GM19395 (cell line): Measurements from ENCODE around the gene PABPN1L.

Source experiments
- ATAC-seq: cut with Tn5 transposase; IDR thresholded peaks from one replicate; pipeline ENCODE4 v1.9.1; 2021; ENCODE audit warnings: mild to moderate bottlenecking, moderate library complexity; ENCODE audit not compliant: unreplicated experiment

Gene PABPN1L

DNA sequence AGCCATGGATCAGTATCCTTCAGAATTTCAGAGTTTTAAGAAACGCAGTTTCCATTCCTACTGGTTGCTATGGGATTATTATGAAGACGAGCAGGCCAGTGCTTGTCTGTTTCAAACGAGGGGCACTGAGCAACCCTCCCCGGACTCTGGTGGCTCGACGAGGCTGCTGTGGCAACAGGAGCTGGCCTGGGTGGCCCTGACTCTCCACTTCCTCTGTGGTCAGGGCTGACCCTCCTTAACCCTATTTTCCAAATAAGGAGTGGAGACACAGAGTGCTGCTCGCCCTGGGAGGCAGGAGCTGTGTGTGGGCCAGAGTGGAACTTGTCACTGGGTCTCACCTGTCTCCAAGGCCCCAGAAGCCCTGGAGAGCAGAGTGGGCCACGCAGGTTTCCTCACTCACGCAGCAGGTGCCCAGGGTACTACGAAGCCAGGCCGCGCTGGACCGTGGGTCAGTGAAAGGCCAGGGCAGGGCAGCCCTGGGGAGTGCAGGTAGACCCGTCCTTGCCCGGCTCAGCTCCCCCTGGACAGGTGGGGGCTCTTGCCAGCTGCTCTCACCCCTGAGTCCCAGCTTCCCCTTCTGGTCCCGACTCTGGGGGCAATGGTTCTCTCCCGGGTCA lies 13.0 kb downstream of the PABPN1L start:
- no peak for ATAC-seq

DNA sequence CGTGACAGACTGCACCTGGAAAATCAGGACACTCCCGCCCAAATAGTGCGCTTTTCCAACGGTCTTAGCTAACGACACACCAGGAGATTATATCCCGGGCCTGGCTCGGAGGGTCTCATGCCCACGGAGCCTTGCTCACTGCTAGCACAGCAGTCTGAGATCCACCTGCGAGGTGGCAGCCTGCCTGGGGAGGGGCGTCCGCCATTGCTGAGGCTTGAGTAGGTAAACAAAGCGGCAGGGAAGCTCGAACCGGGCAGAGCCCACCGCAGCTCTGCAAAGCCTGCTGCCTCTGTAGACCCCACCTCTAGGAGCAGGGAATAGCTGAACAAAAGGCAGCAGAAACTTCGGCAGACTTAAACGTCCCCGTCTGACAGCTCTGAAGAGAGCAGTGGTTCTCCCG lies 14.8 kb downstream of the PABPN1L start:
- no peak for ATAC-seq

DNA sequence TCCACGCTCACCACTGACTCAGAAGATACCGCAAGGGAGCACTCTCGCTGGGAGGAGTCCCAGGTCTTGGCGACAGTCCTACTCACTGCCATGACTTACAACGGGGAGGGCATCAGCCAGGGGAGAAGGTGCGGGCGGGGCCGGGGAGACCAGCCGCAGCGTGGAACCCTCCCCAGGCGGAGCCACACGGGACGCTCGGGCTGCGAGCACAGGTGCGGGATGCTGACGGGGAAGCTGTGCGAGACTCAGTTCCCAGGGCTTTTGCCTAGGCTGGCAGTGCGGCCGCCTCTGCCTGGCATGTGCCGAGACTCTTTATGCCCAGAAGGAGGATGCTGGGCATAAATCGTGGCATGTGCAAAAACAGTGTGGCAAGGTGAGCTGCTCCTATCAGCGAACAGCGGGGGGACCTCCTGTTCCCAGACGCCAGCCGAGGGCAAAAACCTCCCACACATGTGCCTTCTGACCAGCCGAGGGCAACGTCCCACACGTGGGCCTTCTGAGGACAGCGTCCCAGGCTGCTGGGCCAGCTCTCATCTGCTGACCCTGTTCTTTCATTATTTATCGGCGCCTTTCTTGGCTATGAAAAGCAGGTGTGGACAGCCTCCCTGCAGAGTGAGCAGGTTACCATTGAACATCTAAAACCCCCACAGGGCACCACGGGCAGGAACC lies 15.8 kb downstream of the PABPN1L start:
- ATAC-seq: no peak

DNA sequence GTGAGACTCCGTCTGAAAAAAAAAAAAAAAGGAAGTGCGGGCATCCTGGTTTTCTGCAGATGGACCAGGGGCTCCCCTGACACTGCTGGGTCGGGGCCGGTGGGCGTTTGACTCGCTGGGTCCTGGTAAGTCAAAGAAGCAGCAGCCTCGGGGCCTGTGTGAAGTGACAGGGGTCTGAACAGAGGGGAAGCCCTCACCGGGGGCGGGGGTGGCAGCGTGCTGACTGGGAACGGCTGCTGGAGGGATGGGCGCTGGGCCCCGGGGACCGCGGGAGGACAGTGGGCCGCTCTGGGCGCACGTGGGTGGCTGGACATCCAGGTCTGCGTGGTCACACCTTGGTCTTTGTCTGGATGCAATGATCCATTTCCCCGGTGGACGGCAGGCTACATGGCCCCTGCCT lies 17.9 kb downstream of the PABPN1L start:
- ATAC-seq: no peak

DNA sequence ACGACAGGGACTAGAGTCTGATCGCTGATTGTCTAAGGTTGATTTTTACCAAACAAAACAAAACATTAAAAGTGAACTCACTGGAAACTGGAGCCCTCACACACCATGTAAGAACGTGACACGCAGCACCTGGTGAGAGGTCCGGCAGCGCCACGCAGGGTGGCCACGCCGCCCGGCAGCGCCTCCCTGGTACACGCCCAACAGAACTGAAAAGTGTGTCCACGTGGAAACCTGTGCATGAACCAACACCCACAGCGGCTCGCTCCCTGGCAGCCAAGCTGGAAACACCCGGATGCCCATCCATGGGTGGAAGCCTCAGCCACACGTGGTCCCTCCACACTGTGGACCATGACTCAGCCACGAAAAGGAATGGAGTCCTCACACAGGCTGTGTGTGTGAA lies 18.8 kb downstream of the PABPN1L start:
- ATAC-seq: no peak

DNA sequence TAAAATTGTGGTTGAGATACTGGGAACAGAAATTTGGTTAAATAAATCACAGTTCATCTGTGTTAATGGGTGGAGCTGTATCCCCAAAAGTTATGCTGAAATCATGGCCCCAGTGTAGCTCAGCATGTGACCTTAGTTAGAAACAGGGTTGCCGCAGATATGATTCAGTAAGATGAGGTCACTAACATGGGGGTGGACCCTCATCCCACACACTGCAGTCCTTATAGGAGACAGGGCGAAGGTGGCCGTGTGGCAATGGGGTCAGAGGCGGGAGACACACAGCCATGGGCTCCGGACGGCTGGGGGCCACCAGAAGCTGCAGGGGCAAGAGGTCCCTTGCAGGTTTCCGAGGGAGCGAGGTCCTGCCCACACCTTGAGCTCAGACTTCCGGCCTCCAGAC lies 20.4 kb downstream of the PABPN1L start:
- ATAC-seq: no peak

DNA sequence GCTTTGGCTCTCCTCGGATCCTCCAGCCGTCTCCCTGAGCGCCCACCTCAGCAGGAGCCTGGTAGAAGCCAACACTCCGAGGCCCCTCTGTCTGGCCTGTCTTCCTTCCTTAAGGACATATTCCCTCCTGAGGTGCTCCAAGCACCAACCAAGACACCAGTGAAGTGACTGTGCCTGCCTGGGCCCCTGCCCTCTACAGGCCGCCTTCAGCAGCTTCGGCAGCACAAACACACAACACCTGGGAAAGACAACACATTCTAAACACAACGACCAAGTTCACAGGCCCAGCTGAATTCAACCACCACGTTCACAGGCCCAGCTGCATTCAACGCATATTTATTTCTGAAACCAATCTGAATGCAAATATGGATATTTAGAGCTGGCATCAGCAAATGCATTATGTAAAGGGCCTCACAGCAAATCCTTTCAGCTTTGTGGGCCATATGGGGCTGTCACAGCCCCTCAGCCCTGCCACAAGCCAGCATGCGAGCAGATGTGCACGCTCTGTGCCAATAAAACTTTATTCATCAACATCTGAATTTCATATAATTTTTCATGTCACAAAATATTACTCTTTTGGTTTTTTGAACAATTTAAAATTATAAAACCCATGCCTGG lies 21.9 kb downstream of the PABPN1L start:
- ATAC-seq: no peak

DNA sequence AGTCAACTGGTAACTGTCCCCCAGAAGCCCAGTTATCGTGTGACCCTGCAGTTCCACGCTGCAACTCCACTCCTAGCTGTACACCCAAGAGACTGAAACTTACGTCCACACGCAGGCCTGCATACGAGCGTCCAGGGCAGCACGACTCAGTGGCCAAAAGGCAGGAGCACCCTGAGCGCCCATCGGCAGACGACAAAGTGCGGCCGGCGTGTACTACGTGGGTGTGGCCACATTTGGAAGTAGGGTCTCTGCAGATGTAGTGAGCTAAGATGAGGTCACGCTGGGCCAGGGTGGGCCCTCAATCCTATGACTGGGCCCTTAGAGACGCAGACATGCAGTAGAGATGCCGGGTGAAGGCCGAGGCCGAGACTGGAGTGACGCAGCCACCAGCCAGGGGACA lies 23.2 kb downstream of the PABPN1L start:
- ATAC-seq: no peak

DNA sequence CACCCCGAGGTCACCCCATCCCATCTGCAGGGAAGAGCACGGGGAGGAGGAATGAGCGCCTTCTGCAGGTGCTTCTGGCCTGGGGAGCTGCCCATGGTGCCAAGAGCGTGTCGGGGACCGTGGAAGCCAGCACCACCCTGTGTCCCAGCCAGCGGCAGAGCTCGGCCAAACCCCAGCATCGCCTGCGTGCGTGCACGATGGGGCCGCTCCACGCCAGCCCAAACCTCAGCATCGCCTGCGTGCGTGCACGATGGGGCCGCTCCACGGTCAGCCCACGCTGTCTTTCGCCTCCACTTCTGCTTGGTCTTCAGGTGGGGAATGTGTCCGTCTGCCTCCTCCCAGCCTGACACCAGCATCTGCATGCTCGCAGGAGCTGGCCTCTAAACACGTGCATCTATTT lies 23.7 kb downstream of the PABPN1L start:
- no peak for ATAC-seq

DNA sequence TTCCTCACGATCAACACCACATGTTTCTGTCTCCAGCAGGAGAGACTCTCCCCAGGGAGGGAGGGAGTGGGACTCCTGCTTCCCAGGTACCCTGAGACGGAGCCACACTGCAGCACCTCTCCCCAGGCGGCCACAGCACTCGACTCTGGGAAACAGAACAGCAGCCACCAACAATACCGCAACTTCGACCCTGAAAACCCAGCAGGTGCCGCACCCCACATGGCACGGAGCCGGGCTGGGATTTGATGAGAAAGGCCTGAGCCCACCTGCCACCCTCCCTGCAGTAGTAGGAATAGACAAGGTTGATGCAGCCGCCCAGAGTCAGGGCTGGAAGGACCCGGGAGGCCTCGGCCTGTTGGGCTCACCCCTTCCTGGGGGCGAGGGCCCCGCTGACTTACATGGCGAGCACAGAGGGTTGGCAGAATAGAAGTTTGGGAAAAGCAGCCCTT lies 24.1 kb downstream of the PABPN1L start:
- ATAC-seq: no peak

DNA sequence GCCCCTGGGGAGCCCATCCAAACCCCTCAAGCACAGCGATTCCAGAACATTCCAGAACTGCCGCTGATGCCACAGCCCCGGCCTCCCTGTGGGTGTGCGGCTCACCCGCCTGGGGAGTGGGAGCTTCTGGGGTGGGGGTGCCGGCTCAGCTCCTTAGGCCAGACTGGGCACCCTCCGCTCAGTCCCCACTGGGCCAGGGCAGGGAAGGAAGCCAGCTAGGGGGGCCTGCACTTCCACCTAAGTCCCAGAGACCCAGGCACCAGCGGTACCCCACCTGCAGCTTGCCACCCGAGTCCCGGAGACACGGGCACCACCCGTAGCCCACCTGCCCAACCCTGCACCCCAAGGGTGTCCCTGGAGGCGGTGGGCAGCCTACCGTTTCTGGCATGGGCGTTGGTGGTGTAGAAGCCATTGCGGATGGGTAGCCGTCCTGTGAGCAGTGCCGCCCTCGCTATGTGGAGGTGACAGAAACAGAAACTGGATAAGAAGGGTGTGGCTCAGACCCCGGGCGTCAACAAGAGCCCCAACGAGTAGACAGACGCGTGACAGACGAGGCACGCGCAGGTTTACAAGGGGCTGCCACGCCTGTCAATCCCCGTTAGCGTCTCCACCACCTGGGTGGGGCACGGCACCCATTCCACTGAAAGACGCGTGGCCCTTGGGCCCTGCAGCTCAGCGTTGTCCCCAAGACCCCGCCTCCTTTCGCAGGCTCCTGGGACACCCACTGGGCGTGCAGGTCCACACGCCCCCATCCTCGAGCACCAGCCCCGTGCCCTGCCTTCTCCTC lies 24.7 kb downstream of the PABPN1L start:
- ATAC-seq: no peak

DNA sequence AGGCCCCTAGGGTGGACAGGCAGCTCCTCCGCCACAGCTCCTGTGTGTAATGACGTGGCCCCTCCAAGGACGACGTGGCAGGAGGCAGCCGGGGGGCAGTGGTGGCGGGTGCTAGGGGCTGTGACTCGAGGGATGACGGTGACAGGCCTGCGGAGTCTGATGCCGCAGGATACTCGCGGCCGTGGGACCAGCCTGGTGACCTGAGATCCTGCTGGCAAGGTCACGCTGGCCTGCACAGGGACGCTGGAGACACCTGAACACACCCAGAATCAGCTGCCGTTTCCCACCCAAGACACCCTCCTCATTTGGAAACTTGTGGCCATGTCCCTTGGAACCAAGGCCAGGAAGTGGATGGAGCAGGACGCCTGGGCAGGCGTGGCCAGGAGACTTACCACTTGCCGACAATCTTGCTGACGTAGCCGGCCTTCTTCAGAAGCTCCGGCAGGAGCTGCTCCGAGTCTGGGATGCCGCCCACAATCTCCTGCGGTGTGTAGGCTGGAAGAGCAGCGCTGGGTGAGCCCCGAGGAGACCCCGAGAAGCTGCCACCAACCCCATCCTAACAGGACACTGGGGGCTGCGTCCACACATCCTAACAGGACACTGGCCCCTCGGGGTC lies 25.8 kb downstream of the PABPN1L start:
- no peak for ATAC-seq

DNA sequence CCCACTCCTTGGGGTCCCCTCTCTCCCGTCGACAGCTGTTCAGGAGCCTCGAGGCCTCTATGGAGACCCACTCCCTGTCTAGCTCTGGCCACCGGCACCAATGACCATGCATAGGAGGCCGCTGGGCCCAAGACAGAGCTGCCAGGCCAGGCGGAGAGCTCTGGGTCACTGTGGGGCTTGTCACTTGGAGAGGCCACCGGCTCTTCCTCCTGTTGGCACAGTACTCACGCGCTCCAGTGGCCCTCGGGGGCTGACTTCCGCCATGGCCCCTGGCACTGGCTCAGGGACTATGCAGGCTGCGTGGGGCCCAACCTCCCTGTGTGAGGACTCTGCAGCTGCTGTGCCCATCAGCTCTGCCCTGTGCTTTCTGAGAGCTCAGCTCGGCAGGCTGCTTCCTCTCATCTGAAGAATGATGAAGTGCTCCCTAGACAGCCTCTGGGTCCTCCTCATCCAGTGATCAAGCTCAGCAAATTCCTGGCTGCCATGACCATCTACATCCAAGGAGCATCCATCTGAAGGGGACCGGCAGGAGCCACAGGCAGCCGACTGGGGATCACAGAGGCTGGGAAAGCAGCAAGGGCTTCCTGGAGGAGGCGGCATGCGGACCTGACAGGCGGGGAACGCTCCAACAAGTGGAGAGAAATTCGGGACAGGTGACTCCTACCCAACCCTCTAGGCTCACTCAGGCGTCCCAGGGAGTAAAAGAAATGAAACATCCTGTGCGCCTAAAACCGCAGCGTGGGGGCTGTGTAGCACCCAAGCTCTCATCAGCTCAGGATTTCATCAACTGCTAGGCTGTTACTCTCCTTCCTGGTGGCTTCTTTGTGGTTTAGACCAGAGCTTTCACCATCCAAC lies 26.5 kb downstream of the PABPN1L start:
- no peak for ATAC-seq

DNA sequence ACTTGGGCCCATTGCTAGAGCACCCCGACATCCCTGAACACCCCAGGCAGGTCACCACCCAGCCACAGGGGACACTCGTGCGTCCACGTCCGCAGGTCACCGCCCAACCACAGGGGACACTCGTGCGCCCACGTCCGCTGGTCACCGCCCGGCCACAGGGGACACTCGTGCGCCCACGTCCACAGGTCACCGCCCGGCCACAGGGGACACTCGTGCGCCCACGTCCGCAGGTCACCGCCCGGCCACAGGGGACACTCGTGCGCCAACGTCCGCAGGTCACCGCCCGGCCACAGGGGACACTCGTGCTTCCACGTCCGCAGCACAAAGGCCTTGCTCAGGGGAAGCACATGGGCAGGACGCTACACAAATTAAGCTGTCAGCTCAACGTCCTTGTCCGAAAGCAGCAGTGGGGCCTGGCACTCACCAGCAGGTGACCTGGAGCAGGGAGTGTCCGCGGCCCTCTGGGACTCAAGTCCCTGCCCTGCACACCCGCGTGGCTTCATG lies 27.4 kb downstream of the PABPN1L start:
- ATAC-seq: no peak

DNA sequence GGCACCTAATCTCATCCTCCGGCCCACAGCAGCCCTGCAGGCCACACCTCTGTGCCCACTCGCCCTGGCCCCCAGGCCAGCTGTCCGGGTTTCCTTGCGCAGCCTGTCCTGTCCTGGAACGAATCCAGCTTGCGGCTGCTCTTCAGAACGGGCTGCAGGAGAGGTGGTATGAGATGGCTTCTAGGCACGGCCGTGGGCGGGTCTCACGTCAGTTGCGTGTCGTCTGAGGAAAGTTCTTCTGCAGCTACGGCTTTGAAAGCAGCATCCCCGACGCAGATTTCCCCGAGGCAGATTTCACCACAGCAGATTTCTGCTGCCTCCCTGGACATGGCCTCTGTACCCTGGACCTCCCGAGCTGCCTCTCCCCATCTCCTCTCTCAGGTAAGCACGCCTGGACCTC lies 27.9 kb downstream of the PABPN1L start:
- no peak for ATAC-seq

DNA sequence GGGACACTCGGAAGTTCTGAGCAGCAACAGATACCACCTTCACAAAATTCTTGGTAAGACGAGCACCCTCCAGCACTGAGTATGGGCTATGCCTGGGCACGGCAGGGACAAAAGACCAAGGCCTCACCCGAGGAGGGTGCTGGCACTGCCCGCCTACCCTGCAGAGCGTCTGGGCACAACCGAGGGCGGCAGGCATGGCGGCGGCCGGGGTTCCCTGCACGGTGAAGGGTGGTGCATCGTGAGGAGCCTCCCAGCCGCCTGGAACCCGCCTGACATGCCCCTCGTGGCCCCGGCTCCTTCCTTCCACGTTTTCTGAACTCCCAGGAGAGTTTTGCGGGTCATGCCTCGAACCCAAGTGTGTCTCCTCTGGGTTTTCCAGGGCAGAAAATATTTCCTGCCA lies 28.7 kb downstream of the PABPN1L start:
- ATAC-seq: no peak

DNA sequence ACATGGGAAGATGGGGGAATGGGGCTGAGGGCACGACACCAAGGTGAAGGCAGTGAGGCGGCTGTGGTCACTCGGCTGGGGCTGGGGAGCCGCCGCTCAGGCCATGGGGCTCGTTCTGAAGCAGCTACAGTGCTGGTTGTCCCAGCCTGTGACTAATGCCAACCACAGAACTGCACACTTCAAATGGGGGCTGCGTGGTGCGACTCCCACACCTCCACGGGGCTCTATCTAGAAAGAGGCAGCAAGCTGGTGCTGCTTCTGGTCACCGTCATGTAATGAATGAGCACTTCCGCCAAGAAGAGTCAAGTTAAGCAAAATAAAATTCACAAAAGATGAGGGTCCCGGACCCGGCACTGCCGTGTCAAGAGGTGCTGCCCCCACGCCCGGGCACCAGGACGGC lies 29.7 kb downstream of the PABPN1L start:
- ATAC-seq: no peak

DNA sequence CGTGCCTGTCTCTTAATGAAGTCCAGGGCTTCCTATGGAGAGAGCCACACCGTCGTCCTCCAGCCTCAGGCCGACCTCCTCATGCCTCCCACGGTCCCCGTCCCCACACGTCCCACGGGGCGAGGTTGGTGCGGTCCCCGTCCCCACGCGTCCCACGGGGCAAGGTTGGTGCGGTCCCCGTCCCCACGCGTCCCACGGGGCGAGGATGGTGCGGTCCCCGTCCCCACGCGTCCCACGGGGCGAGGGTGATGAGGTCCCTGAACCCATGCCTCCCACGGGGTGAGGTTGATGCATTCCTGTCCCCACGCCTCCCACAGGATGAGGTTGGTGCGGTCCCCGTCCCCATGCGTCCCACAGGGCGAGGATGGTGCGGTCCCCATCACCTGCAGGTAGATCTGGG lies 30.6 kb downstream of the PABPN1L start:
- ATAC-seq: no peak

DNA sequence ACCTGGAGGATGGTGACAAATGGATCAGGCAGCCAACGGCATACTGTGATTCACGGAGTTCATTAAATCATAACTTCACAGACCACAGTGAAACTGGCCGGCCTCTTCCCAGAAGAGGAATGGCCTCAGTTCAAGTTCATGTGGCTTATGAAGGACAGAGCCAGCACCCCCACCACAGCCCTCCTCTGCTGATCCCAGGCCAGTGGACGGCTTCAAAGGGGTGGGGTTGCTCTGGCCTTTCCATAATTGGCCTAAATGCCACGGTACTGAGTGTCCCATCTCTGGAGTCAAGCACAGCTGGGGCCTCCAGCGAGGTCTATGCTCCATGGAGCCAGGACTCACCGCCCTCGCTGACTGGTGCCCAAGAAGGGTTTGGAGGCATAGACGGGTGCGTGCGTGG lies 31.1 kb downstream of the PABPN1L start:
- ATAC-seq: no peak

DNA sequence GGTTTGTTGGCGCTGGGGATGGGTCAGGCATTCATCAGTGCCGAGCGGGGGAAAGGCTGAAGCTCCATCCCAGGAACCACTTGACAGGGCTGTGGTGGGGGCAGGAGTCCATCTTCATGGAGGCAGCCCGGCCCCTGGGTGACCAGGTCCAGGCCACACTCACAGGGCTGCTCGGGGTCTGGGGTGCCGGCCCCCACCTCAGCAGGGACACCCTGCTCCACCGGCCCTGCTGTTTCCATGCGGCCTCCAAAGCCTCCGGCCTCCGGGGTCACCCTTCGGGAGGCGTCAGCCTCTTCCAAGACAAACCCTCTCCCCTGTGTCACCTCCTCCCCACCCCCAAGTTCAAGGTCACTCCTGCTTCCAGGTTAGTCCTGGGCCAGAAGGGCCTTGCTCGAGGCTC lies 31.8 kb downstream of the PABPN1L start:
- no peak for ATAC-seq
